IMR-90 (cell line): Measurements from ENCODE around the gene PLA2G4E. TPM values are rescaled to one million over a fixed set of nuclear protein-coding genes. Genes with fewer than 3 reads are reported as not detected.

Experiments
- ATAC-seq: fragments of 200-7000 bp; cut with Tn5 transposase; 2 replicates; pipeline ENCODE4 v1.9.1; 2020; ENCODE audit warnings: low read depth, mild to moderate bottlenecking, moderate library complexity
- BruUV-seq: library from RNA; stranded (reverse); fragments of 400-500 nt; replicated peaks from 2 replicates; lab custom pipeline; 2021; lab: Mats Ljungman, UMichigan
- CTCF ChIA-PET: fragments of 300-600 bp; formaldehyde crosslinking; extraction: SDS; loops from one replicate; lab custom pipeline; 2021; ENCODE audit warnings: antibody characterized with exemption; lab: Yijun Ruan, JAX
- POLR2A ChIA-PET: fragments of 300-600 bp; sonication (Branson Sonifier 250); formaldehyde crosslinking; loops from one replicate; lab custom pipeline; 2022; ENCODE audit warnings: antibody characterized with exemption; ENCODE audit not compliant: unreplicated experiment; lab: Charles Lee
- DNase-seq: peaks from one replicate; pipeline ENCODE4 v3.0.0; 2013
- H2AFZ ChIP-seq: replicated peaks from 2 replicates; pipeline ENCODE3; 2013; ENCODE audit warnings: low read length, mild to moderate bottlenecking; ENCODE audit not compliant: poor library complexity
- H2AK5ac ChIP-seq: 2 replicates; pipeline ENCODE4 v1.6.1; 2013; ENCODE audit warnings: low read depth, low read length, inconsistent platforms
- H2AK9ac ChIP-seq: replicated peaks from 2 replicates; pipeline ENCODE3; 2013; ENCODE audit warnings: mild to moderate bottlenecking, low read depth, low read length, moderate library complexity; ENCODE audit not compliant: poor library complexity
- H2BK120ac ChIP-seq: 2 replicates; pipeline ENCODE4 v1.6.1; 2013; ENCODE audit warnings: low read depth, low read length, inconsistent platforms
- H2BK15ac ChIP-seq: 3 replicates; pipeline ENCODE4 v1.6.1; 2013; ENCODE audit warnings: low read depth, low read length, inconsistent platforms
- H2BK20ac ChIP-seq: 2 replicates; pipeline ENCODE4 v1.6.1; 2013; ENCODE audit warnings: low read depth, mild to moderate bottlenecking, inconsistent platforms, low read length, moderate library complexity
- H2BK5ac ChIP-seq: 2 replicates; pipeline ENCODE4 v1.6.1; 2013; ENCODE audit warnings: mild to moderate bottlenecking, low read depth, low read length, inconsistent platforms; ENCODE audit not compliant: poor library complexity, severe bottlenecking
- H3K14ac ChIP-seq: replicated peaks from 2 replicates; pipeline ENCODE4 v1.6.1; 2013; ENCODE audit warnings: low read depth, low read length, inconsistent platforms
- H3K18ac ChIP-seq: 2 replicates; pipeline ENCODE4 v1.6.1; 2013; ENCODE audit warnings: low read depth, low read length, control low read depth
- H3K23ac ChIP-seq: 2 replicates; pipeline ENCODE4 v1.6.1; 2013; ENCODE audit warnings: low read depth, low read length, inconsistent platforms
- H3K27ac ChIP-seq: 2 replicates; pipeline ENCODE4 v1.5.1; 2013; ENCODE audit warnings: mild to moderate bottlenecking, control low read depth, low read length; ENCODE audit not compliant: insufficient read depth
- H3K27me3 ChIP-seq: 2 replicates; pipeline ENCODE4 v1.6.1; 2013; ENCODE audit warnings: low read length; ENCODE audit not compliant: control insufficient read depth, insufficient read depth
- H3K36me3 ChIP-seq: 2 replicates; pipeline ENCODE4 v1.6.1; 2013; ENCODE audit warnings: low read length, mixed read lengths; ENCODE audit not compliant: control insufficient read depth, insufficient read depth
- H3K4ac ChIP-seq: 2 replicates; pipeline ENCODE4 v1.6.1; 2013; ENCODE audit warnings: low read depth, low read length, inconsistent platforms
- H3K4me1 ChIP-seq: 2 replicates; pipeline ENCODE4 v1.6.1; 2013; ENCODE audit warnings: low read length, mixed read lengths; ENCODE audit not compliant: control insufficient read depth, insufficient read depth
- H3K4me2 ChIP-seq: 2 replicates; pipeline ENCODE4 v1.6.1; 2013; ENCODE audit warnings: low read depth, mild to moderate bottlenecking, control low read depth, low read length, moderate library complexity
- H3K4me3 ChIP-seq: 2 replicates; pipeline ENCODE4 v1.5.1; 2013; ENCODE audit warnings: low read depth, mild to moderate bottlenecking, control low read depth, low read length, moderate library complexity; ENCODE audit not compliant: insufficient read depth
- H3K56ac ChIP-seq: 2 replicates; pipeline ENCODE4 v1.6.1; 2013; ENCODE audit warnings: low read length, inconsistent platforms; ENCODE audit not compliant: insufficient read depth; ENCODE audit errors: extremely low read depth
- H3K79me1 ChIP-seq, 2 experiments: 2 replicates each; pipeline ENCODE4 v1.6.1; 2013; ENCODE audit warnings: low read length in 2 of 2, inconsistent platforms in 1 of 2, low read depth in 1 of 2
- H3K9ac ChIP-seq: 2 replicates; pipeline ENCODE4 v1.6.1; 2013; ENCODE audit warnings: low read depth, low read length, control low read depth
- H3K9me1 ChIP-seq: 2 replicates; pipeline ENCODE4 v1.6.1; 2013; ENCODE audit warnings: low read length, inconsistent platforms; ENCODE audit not compliant: insufficient read depth
- H3K9me3 ChIP-seq: 2 replicates; pipeline ENCODE4 v1.6.1; 2013; ENCODE audit warnings: low read length; ENCODE audit not compliant: control insufficient read depth, insufficient read depth
- H4K20me1 ChIP-seq: 2 replicates; pipeline ENCODE4 v1.6.1; 2013; ENCODE audit warnings: low read length, inconsistent platforms; ENCODE audit not compliant: insufficient read depth
- H4K5ac ChIP-seq: 2 replicates; pipeline ENCODE4 v1.6.1; 2013; ENCODE audit warnings: mild to moderate bottlenecking, low read depth, low read length, control low read depth
- H4K8ac ChIP-seq, 2 experiments: 2 replicates each; pipeline ENCODE4 v1.6.1; 2013; ENCODE audit warnings: low read depth in 2 of 2, low read length in 2 of 2, control low read depth in 1 of 2, inconsistent platforms in 1 of 2
- H4K91ac ChIP-seq: 2 replicates; pipeline ENCODE4 v1.6.1; 2013; ENCODE audit warnings: low read depth, low read length, inconsistent platforms; ENCODE audit not compliant: insufficient read depth
- BHLHE40 ChIP-seq: fragments of 150-350 bp; IDR thresholded peaks from 2 replicates; pipeline ENCODE4 v1.6.1; 2016; ENCODE audit warnings: mild to moderate bottlenecking, low read depth, low read length
- CEBPB ChIP-seq: IDR thresholded peaks from 2 replicates; pipeline ENCODE4 v1.6.1; 2012; ENCODE audit warnings: low read depth, low read length, improper control_type of control experiment
- CHD1 ChIP-seq: IDR thresholded peaks from 2 replicates; pipeline ENCODE4 v1.6.1; 2012; ENCODE audit warnings: low read depth, low read length, improper control_type of control experiment
- ELK1 ChIP-seq: fragments of 150-350 bp; IDR thresholded peaks from 2 replicates; pipeline ENCODE4 v1.6.1; 2016; ENCODE audit warnings: low read depth, mild to moderate bottlenecking, low read length, moderate library complexity, borderline replicate concordance
- FOS ChIP-seq: fragments of 150-350 bp; IDR thresholded peaks from 2 replicates; pipeline ENCODE4 v1.6.1; 2016; ENCODE audit warnings: low read depth, low read length
- MAZ ChIP-seq: IDR thresholded peaks from 2 replicates; pipeline ENCODE4 v1.6.1; 2012; ENCODE audit warnings: low read depth, mild to moderate bottlenecking, low read length, improper control_type of control experiment, moderate library complexity, borderline replicate concordance
- MXI1 ChIP-seq: IDR thresholded peaks from 2 replicates; pipeline ENCODE4 v1.6.1; 2012; ENCODE audit warnings: low read depth, mild to moderate bottlenecking, low read length, moderate library complexity, borderline replicate concordance
- NFE2L2 ChIP-seq: fragments of 150-350 bp; IDR thresholded peaks from 2 replicates; pipeline ENCODE4 v1.6.1; 2016; ENCODE audit warnings: low read depth, mild to moderate bottlenecking, low read length
- POLR2A ChIP-seq: IDR thresholded peaks from 2 replicates; pipeline ENCODE4 v1.6.1; 2012; ENCODE audit warnings: mild to moderate bottlenecking, low read depth, low read length
- RCOR1 ChIP-seq: IDR thresholded peaks from 2 replicates; pipeline ENCODE4 v1.6.1; 2012; ENCODE audit warnings: mild to moderate bottlenecking, low read length, improper control_type of control experiment; ENCODE audit not compliant: insufficient replicate concordance
- RFX5 ChIP-seq: IDR thresholded peaks from 2 replicates; pipeline ENCODE4 v1.8.0; 2012; ENCODE audit warnings: low read depth, mild to moderate bottlenecking, low read length, moderate library complexity
- SMC3 ChIP-seq: fragments of 150-350 bp; IDR thresholded peaks from 2 replicates; pipeline ENCODE4 v1.6.1; 2016; ENCODE audit warnings: low read depth, mild to moderate bottlenecking, antibody characterized with exemption, low read length, moderate library complexity
- WGBS, 2 experiments: methylation state at CpG; one replicate each; pipeline versions ENCODE4 v1.1.5 to v1.1.7; 2013; ENCODE audit warnings: missing lambda C conversion rate in 2 of 2; ENCODE audit not compliant: insufficient read length in 1 of 2; ENCODE audit errors: extremely low coverage in 2 of 2; 5-methylcytosine and 5-hydroxymethylcytosine counted together
- dilution Hi-C: fragments of 300-500 bp; cut with HindIII; formaldehyde crosslinking; loops from one replicate; pipeline ENCODE4 v1.14.3; 2018; ENCODE audit warnings: low sequenced_read_pairs; ENCODE audit not compliant: unreplicated experiment
- in situ Hi-C: fragments of 300-500 bp; cut with MboI; formaldehyde crosslinking; loops from 3 replicates; pipeline ENCODE4 v1.14.3; 2019; ENCODE audit warnings: low sequenced_read_pairs, inconsistent platforms, mixed read lengths
- intact Hi-C: fragments of 100-400 bp; cut with micrococcal nuclease; formaldehyde crosslinking; loops from 2 replicates; pipeline ENCODE4 v1.10.0; 2022
- polyA plus RNA-seq, 3 experiments: library from polyadenylated mRNA; depleted of rRNA; stranded (reverse); fragments of >200 nt; gene quantifications; 2 replicates each; pipeline ENCODE4 v1.2.3, GENCODE V29; 2012; ENCODE audit warnings: low replicate concordance in 1 of 3
- total RNA-seq: library from RNA; depleted of rRNA; stranded (reverse); fragments of >200 nt; gene quantifications from 2 replicates; pipeline ENCODE4 v1.2.3, GENCODE V29; 2012
- TF ChIP-seq, protein P1 (sequence below): fragments of 150-350 bp; IDR thresholded peaks from 2 replicates; pipeline ENCODE4 v1.6.1; 2017; ENCODE audit warnings: mild to moderate bottlenecking, antibody characterized with exemption, low read length, low read depth

The PLA2G4E gene
- total and polyA plus RNA-seq, 2 of the 4 experiments (the other 2 are of a cell fraction): not detected

DNA sequence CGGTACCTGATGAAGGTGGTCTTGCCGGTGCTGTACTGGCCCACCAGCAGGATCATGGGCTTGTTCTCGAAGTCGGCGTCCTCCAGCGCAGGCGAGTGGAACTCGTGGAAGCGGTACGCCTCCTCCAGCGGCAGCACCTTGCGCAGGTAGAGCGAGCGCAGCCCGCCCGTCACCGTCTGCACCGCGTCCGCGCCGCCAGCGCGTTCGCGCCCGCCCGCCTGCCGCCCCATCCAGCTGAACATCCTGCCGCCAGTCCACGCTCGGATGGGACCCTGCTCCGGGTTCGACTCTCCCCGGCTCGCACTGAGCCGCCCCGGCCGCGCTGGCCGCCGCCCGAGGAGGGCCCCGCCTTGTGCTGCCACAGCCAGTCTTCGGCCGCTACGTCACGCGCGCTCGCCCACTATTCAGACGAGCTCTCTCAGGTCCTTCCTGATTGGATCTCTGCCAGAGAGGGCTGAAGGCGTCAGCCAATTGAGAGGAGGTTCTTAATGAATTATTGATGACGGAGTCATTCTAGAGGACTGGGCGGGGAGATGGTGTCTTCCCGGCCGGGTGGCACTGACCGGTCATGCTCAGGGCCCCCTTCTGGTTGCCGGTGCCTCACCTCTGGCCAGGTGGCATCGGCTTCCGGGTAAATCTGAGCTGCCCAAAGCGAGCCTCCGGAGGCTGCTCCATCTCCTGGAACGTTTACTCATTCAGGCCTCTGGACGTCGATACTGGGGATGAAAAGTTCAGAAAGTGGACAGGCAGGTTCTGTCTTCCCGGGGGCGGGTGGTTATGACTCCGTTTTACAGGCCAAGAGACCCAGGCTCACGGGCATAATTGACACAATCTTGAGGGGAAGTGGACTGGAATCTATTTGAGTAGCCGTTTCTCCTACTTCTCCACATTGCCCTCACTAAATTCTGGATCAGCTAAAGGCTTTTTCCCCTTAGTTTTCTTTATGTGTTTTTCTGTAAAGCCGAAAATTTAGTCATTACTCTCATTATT, 48.3 kb downstream of the PLA2G4E start, which contains the start of gene EHD4:
TSS of gene EHD4 (minus strand) at position 305 of the 990 bp plus-strand sequence. CDS start at position 242, 63 bp downstream.
- H3K23ac ChIP-seq: peak within 1 kb of the TSS; percentile 83; the same call in 1 of the 2 replicates
- peak within 1 kb of the TSS; percentile 93 for H2AFZ ChIP-seq
- ChIA-PET POLR2A (interaction anchor here (0.6 to 0.7 kb wide), 2 partner anchors 429 to 522 kb away, joined by 8 to 9 read pairs; partner anchors contain the start of gene RPAP1), CTCF (interaction anchor here (0.7 to 1.0 kb wide), 3 partner anchors 52 to 198 kb away, joined by 3 to 4 read pairs (median 3); partner anchors contain the start of gene MAPKBP1)
- H3K36me3 ChIP-seq: no peaks in the 10 kb centered on the region
- WGBS, 2 experiments: 1% methylated on average over 22 of the region's 72 CpGs; no CpG with 5 or more reads in 1 of the 2 experiments
- peak within 1 kb of the TSS; percentile 65 for H3K27ac ChIP-seq
- H2AK9ac ChIP-seq: peak within 1 kb of the TSS; percentile 80
- H3K14ac ChIP-seq: peak within 1 kb of the TSS; percentile 73
- peak within 1 kb of the TSS; percentile 63; the same call in 1 of the 2 replicates for H2BK20ac ChIP-seq
- H4K91ac ChIP-seq: peak within 1 kb of the TSS; percentile 41
- BruUV-seq: no TSS peak
- in situ Hi-C loops: no loop called here
- peak within 1 kb of the TSS; percentile 39; the same call in 1 of the 3 replicates for H2BK15ac ChIP-seq
- H2BK120ac ChIP-seq: peak within 1 kb of the TSS; percentile 67
- H3K56ac ChIP-seq: no peak within 1 kb of the TSS; the same call in 1 of the 2 replicates
- peak within 1 kb of the TSS; percentile 61 to 94 for H4K8ac ChIP-seq
- H3K27me3 ChIP-seq: peaks cover 2% of the 10 kb centered on the region; the same call in 1 of the 2 replicates
- H3K9me3 ChIP-seq: no peaks in the 10 kb centered on the region
- ATAC-seq (peak; percentile 96), DNase-seq (peak; percentile 99)
- H3K18ac ChIP-seq: peak within 1 kb of the TSS; percentile 33; the same call in 1 of the 2 replicates
- dilution Hi-C loops: no loop called here
- peaks cover 6% of the 10 kb centered on the region for H3K4me1 ChIP-seq
- H3K4me3 ChIP-seq: peak within 1 kb of the TSS; percentile 96
- H4K5ac ChIP-seq: peak within 1 kb of the TSS; percentile 56; the same call in 1 of the 2 replicates
- H2BK5ac ChIP-seq: peak within 1 kb of the TSS; percentile 68
- peaks cover 24 to 41% of the 10 kb centered on the region in 2 experiments for H3K79me1 ChIP-seq
- H3K9ac ChIP-seq: peak within 1 kb of the TSS; percentile 83
- H3K9me1 ChIP-seq: peaks cover 6% of the 10 kb centered on the region
- H2AK5ac ChIP-seq: peak within 1 kb of the TSS; percentile 74; the same call in 1 of the 2 replicates
- peak within 1 kb of the TSS; percentile 93 for H3K4ac ChIP-seq
- intact Hi-C loops: loop anchor here (1.0 kb wide), 1 partner anchor 42 kb away; no protein-coding TSS in a partner anchor
- peak within 1 kb of the TSS; percentile 94 for H3K4me2 ChIP-seq
- peaks cover 11% of the 10 kb centered on the region; the same call in 1 of the 2 replicates for H4K20me1 ChIP-seq
- peak; percentile 58; the same call in 1 of the 2 replicates for TF ChIP-seq MAZ
- TF ChIP-seq RCOR1: no peak
- peak; percentile 42; the same call in 1 of the 2 replicates for TF ChIP-seq RFX5
- TF ChIP-seq CEBPB: no peak
- no peak for TF ChIP-seq FOS
- TF ChIP-seq MXI1: peak; percentile 19; the same call in 1 of the 2 replicates
- TF ChIP-seq SMC3: no peak
- TF ChIP-seq POLR2A: peak; percentile 89
- no peak for TF ChIP-seq BHLHE40
- TF ChIP-seq ELK1: no peak
- TF ChIP-seq, protein P1, sequence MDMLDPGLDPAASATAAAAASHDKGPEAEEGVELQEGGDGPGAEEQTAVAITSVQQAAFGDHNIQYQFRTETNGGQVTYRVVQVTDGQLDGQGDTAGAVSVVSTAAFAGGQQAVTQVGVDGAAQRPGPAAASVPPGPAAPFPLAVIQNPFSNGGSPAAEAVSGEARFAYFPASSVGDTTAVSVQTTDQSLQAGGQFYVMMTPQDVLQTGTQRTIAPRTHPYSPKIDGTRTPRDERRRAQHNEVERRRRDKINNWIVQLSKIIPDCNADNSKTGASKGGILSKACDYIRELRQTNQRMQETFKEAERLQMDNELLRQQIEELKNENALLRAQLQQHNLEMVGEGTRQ: peak; percentile 43; the same call in 1 of the 2 replicates
- TF ChIP-seq NFE2L2: no peak
- TF ChIP-seq CHD1: no peak
